ENCODE results near the gene SHISA6.

SHISA6 gene

DNA sequence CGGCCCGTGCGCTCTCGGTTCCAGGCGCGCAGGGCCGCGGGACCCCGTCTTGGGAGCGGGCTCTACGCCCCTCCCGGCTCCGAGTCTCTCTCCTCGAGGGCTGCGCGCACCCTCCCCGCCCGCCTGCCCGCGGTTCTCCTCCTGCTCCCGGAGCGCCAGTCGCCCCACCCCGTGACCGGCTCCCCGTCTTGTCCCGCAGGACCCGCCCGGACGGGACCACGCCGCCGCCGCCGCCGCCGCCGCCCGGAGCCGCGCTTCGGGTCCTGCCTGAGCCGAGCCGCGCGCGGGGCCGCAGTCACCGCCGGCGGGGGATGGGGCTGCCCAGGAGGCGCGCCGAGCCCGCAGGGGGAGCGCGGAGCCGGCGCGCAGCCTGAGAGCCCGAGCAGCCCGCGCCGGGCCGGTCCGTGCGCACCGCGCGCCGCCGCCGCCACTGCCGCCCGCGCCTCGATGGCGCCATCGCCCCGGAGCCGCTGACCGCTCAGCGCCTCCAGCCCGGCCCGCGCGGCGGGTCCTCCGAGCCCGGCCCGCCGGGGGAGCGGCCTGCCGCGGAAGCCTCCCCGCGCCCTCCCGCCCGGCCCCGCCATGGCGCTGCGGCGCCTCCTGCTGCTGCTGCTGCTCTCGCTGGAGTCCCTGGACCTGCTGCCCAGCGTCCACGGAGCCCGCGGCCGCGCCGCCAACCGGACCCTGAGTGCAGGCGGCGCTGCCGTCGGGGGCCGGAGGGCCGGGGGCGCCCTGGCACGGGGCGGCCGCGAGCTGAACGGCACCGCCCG, at the start of gene SHISA6:
TSS of gene SHISA6 (plus strand) at position 373 of the 770 bp plus-strand sequence.
- no peak for DNase-seq

DNA sequence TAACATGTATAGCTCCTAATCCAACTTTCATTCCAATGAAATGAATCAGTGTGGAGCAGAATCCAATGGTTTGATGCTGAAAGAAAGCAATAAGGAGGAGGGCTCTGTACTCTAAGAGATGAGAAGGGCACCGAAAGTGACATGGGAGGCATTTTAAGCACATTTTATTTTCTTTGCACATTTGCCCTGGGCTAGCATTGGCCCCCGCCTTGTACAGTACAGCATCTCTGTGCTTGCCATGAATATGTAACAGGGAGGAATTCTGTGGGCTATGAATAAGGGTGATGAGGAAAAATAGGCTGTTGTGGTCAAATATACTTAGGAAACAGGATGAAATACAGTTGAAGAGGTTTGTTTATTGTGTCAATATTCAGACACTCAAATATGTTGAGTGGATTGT, 45.2 kb upstream of the SHISA6 start:
- DNase-seq, result no peak

DNA sequence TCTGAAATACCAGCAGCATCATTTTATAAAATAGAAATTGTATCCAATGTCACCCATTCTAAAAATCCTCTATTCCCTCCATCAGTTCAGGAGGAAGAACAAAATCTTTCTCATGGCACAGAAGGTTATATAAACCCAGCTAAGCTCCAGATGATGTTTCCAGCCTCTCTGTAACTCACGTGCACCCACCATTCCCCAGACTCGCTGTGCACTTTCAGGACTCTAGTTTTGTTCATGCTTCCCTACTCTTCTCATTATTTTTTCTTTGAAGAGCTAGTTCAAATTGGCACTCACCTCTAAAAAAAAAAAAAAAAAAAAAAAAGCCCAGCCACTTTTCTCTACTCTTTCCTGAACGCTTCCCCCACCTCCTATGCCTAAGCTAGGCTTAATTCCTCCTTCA, 36.0 kb upstream of the SHISA6 start:
- no peak for DNase-seq

DNA sequence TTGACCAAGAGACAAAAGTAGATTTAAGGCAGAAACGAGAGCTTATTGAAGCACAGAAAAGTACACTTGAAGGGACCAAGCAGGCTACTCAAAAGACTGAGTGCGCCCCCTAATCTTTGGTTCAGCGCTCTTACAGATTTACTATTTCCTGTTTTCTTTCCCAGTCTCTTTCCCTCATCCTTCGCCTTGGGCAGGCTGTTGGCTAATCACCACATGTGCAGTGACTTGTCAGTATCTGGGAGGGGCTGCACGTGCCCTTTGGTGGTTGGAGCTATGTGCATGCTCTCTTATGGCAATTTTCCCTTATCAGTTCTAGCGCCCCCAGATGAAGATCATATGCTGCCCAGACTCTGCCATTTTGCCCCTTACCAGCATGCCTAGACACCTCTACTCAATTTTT, 35.4 kb upstream of the SHISA6 start:
- DNase-seq, result no peak

DNA sequence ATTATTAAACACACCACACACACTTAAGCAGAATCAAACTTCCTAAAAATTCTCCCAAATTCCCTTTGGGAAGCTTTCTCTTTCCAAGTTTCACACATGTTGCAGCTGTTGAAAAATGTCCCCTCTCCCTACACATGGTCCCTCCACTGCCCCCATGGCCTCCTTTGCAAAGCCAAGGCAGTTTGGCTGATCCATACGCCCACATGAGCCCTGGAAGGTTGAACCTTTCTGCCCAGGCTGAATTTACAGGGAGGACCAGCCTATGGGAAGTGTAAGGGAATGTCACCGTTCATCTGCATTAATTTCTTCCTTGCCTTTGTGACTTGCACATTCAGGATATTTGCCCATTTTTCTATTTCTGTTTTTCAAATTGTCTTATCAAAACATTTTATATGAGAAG, 31.1 kb upstream of the SHISA6 start:
- DNase-seq, result no peak

DNA sequence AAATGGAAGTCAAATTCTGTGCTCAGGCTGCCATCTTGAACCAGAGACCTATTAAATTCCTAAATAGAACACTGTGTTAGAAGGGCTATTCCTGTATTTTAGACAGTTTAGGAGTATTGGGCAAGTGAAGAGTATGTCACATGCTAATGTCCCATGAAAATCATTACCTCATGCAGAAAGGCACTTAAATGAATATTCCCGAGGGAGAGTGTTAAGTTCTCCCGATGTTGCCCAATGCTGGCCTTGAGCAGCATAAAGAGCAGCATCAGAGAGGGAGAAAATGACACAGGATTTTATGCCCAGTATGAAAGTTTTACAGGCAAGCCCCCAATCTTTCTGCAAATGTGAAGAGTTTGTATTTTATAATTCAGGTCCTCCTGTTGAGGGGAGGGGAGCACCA, 28.2 kb upstream of the SHISA6 start:
- no peak for DNase-seq

DNA sequence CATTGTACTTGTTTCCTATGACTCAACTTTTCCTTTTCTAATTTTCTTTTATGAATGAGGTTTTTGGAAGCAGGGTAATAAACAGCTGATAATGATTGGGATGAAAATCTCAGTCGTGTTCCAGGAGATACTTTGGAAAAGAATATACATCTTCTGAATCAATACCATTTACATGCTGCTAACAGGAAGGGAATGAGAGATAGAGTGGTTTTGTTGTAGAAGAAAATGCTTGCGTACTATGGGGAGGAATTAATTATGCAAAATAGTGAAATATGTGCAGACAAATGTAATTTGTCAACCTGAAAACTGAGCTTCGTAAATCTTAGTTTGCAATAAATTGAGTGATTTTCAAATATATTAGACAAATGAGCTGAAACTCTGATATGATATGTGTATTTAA, 24.0 kb upstream of the SHISA6 start:
- DNase-seq, result no peak

DNA sequence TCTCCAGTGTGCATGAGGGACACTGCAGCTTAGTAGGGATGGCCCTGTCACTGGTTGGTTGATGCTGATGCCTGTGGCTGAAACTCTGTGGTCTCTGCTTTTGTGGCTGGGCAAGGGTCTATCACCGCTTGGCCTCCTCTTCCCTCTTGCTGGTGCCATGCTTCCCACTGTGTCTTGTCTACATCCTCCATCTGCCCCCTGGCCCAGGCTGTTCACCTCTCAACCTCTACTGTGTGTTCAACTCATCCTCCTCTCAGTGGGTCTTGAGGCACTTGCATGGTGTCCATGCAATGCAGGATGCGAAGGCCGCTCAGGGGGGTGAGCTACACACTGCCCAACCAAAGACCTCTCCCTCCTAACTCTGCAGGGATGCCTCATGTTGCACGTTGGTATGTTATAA, 19.8 kb upstream of the SHISA6 start:
- DNase-seq, result no peak

DNA sequence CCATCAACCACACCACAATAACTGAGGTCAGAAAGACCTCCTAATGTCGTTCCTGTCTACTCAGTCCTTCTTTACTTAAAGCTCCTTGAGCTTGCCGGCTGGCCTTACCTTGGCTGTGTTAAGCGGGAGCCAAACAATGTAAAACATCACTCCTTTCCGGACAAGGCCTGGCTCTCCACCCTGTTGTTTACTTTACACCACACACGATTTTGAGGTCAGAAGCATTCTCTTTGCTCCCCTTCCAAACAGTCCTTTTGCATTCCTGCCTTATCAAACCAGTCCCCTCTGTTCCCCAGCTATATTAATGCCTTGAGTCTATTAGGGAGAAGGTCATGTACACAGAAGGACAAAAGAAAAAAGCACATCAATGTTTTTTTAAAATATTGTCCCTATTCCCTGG, 19.3 kb upstream of the SHISA6 start:
- DNase-seq, result no peak

DNA sequence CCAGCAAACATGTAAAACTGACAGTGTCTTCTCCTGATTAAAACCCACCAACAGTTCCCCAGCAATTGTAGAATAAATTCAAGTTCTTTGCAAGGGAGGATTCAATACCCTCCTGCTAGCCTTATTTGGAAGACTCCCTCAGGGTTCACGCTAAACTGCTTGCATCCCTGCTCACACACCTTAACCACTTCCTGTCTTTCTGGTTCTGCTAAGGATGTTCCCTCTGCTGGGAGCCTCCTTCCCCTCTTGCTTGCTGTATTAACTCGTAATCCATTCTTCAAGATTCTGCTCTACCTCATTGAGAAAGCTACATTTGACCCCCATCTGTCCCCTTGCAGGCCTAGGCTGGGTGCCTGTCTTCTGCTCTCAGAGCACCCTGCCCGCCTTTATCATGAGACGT, 2.3 kb upstream of the SHISA6 start:
- DNase-seq, result no peak

DNA sequence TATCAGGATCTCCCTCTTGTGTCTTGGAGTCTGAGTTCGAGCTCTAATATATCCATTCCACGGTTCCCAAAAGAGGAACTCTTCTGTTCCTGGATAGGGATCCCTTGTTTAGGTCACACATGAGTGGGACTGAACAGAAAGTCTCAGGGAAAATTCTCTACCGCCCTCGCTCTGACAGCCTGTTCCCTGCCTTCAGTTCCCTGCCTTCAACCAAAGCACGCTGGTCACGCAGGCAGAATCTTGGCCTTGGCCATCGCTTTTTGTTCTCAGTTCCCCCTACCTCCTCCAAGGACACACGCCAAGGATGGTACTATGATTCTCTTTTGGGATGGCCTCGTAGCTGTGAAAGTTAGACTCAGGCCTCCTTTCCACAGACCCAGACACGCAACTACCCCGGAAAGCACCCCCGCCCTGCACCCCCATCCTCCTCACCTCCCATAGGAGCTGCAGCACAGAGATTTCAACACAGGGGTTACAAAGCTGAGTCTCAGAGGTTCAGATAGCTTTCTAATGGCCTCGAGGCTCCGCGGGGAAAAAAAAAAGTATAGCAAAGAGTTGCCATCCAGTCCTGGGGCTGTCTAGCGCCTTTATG, 1.5 kb upstream of the SHISA6 start:
- DNase-seq, result no peak

DNA sequence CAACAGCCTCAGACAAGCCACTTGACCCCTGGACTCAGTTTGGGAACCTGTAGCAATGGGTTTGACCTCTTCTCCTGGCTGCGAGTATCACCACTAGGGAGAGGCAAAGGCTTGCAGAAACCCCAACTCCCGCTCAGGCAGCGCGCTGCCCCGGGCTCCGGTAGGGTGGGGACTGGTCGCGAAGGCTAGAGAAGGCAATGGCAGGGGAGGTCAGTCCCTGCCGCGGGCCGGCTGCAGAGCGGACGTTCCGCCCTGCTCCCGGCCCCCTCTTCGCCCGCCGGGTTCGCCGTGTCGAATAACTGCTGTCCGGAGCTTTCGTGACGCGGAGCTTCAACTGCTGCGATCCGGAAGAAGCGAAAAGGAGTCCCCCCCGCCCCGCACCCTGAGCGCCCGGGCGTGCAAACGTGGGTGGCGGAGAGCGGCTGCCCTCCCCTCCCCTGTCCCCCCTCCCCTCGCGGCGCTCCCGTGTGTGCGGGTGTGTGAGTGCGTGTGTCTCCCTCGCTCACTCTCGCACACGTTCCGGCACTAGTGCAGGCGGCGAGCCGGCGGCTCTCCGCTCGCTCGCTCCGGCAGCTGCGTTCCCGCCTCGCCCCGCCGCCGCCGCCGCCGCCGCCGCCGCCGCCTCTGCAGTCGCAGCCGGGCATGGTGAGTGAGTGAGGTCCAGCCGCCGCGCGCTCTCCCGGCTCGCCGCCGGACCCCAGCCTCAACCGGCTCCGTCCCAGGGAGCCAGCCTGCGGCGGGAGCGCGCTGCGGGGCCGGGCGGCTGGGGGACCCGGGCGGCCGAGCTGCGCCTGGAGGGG, 772 bp upstream of the SHISA6 start:
- DNase-seq, result no peak

DNA sequence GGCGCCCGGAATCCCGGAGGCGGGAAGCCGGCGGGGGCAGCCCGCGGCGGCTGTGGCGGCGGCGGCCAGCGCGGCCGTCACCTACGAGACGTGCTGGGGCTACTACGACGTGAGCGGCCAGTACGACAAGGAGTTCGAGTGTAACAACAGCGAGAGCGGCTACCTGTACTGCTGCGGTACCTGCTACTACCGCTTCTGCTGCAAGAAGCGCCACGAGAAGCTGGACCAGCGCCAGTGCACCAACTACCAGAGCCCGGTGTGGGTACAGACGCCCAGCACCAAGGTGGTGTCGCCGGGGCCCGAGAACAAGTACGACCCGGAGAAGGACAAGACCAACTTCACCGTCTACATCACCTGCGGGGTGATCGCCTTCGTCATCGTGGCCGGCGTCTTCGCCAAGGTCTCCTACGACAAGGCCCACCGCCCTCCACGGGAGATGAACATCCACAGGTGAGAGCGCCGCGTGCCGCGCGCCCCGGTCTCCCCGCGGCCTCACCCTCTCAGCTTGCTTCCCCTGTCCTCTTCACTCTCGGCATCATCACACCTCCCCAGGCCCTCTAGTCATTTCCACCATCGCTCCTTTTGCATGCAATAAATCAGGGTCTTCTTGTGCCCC, 706 bp downstream of the SHISA6 start:
- DNase-seq, result no peak

DNA sequence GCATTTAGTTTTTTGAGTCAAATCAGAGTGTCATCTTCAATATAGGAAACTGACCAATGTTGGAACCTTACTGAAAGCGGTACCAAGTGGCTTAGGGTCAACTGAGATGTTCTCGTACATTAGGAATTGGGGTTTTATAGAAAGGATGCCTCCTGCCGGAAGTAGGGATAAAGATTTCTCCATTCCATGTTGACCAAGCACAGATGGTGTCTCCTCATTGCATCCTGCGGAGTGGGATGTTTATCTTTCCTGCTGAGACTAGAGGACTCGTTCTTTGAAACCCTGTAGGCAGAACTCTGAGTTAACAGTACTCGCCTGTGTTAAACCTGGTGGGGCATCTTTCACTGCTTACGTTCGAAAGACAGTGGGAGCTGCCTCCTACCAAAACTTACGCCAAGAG, 1.4 kb downstream of the SHISA6 start:
- no peak for DNase-seq

DNA sequence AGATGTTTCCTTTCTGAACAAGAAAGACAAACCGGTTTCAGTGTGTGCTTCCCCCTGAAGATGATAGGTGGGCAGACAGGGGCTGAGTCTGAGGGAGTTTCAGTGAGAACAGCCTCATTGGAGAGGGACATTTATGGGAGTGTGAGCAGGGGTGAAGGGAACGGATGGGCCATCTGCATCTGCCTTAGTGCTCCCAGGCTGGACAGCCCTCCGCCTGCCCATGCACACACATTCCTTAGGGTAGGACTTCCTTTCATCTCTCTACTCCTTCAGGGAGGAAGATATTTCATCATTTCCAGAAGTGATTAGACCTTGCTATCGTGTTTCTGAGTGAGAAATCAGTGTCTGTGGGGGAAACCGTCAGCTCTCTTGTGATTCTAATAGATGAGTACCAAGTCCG, 3.8 kb downstream of the SHISA6 start:
- DNase-seq, result no peak

DNA sequence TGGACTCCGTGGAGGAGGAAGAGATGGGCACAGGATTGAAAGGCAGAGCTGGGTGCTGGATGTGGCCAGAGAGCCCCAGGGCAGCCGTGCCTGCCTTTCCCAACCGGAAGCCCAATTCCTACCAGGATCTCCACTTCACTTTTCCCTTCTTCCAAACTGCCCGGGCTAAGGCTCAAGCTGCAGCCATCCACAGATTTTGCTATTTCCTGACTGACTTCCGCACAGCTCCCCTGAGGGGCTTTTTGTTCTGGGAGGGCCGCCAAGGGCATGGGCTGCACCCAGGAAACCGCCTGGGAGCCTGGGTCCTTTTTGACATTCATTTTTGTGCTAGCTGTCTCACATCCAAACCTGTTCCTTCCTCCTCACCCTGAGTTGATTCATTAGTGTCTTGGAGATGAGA, 4.2 kb downstream of the SHISA6 start:
- no peak for DNase-seq

DNA sequence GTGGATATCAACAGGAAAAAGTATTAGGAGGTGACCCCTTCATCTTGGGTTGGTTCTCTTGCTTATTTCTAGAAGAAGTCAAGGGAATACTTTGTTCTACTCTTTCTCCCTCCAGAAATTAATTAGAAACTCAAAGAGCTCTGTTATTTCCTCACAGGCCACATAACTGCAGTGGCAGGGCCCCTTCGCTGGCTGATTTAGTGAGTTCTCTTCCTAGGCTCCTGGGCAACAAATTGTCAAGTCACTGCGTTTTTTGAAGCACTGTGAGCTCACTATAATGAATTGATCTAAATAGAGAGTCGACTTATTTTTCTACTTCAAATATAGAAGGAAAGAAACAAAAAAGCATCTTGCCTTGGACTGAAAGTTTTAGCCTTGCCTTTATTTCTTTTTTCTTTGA, 4.8 kb downstream of the SHISA6 start:
- no peak for DNase-seq

DNA sequence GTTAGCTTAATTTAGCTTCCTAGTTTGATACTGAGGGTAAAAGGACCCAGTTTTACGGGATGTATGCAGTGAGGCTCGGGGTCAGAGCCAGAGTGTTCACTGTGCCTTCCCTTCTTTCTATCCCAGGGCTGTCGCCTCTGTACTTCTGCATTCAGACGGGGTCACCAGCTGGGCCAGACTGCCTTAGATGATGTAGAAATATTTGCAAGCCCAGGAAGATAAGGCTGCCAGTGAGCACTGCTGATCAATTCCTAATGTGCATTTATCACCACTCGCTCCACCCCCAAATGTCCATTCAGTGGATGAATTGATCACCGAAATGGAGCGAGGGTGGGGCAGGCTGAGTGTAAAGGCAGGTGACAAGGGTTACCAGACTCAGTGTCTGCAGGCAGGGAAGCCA, 9.1 kb downstream of the SHISA6 start:
- DNase-seq, result no peak

DNA sequence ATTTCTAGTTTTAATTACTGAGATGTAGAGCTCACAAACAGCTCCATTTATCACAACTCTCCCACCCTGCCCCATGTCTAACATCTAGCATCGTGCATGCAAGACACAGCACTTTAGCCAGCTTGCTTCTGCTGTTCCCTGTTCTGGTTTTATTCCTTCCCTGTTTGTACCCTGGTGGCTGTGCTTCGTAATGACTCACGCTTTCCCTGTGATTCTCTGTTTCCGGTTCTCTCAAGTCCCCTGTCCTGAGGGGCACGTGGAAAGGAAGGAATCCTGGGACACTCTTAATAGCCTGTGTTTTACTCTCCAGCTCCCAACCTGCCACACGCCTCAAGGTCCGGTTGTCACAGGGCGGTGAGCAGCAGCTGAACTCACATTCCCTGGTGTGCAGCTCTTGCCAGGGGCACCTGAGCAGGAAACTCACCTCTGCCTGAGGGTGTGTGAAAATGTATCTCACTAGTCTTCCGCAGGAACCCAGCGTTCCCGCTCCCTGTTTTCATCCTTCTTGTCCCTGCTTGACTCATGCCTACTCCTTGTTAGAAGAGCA, 10.6 kb downstream of the SHISA6 start:
- DNase-seq, result no peak

DNA sequence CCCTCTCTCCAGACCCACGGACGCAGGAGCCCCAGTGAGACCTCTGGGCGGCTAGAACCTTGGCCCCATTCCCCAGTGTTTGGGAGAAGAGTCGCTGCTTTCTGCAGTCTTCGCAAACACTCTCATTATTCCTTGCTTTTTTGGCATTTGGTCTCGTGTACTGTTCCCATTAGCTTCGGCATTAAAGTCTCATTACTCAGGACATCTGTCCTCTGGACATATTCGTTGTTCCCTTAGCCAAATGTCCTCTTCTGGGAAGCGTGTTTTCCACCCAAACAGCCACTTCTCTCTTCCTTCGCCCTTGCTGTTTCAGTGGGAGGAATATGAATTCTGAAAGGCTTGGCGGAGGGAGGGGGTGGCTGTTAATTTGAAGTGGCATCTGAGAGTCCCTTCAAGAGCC, 11.1 kb downstream of the SHISA6 start:
- no peak for DNase-seq

DNA sequence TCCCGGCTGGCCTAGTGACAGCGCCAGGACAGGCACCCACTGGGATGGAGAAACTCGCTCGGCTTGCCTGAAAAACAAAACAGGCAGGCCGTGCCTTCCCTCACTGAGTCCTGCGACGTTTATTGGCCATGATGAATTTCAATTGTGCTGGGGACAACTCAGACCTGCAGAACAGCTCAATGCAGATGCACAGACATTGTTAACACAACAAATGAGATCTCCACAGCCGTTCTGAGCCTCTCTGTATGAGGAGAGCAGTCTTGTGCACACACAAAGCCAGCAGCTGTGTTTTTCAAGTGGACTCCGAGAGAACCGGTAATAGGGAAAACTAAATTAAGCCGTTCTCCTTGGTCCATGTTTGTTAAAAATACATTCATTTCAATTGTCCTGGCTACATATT, 15.9 kb downstream of the SHISA6 start:
- DNase-seq, result no peak

DNA sequence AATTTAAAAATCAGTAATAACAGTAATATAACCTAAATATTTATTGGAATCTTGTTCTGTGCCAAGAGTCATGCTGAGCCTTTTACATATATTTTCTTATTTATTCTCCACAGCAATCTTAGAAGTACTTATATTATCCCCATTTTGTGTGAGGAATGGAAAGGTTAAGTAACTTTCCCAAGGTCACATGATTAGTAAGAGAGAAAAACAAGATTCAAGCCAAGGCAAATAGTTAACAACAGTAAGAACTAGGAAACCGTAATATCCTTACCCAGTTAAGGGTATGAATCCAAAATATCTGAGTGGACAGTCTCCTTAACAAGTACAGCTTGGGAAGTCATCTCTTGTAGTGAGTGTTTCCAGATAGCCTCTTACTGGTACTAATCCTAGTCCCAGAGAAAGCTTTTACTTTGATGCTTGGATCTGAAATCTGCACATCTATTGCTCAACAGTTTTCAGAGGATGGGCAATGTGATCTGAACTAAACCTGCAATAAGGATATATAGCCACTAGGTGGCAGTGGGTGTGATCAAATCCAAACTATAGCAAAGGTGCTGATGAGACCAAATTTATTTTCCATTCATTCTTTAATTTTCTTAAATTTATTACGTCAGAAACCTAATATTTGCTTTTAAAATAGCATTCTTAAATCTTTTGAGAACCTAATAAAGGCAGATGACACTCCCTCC, 23.3 kb downstream of the SHISA6 start:
- no peak for DNase-seq
